RWPE2 (cell line): ENCODE results near the gene S100G.
"Not testable (repeated sequence)": the region's sequence is repeated elsewhere in the genome, so short reads cannot be mapped to it uniquely, and the experiment has no call there.

Experiments used
- ATAC-seq: fragments of 200-7000 bp; cut with Tn5 transposase; 3 replicates; pipeline ENCODE4 v1.9.1; 2021; ENCODE audit warnings: low read depth
- DNase-seq: peaks from one replicate; pipeline ENCODE4 v3.0.0-alpha.2; 2020; ENCODE audit warnings: low spot score
- H3K27ac ChIP-seq: fragments of 450-650 bp; 2 replicates; pipeline ENCODE4 v1.5.1; 2017; ENCODE audit warnings: mild to moderate bottlenecking; ENCODE audit not compliant: poor library complexity, severe bottlenecking
- H3K27me3 ChIP-seq: fragments of 250-450 bp; sonication (Bioruptor Pico); 2 replicates; pipeline ENCODE4 v1.5.1; 2021; ENCODE audit warnings: mild to moderate bottlenecking, moderate library complexity; ENCODE audit not compliant: insufficient read depth, poor library complexity, severe bottlenecking
- H3K36me3 ChIP-seq: fragments of 250-450 bp; sonication (Bioruptor Pico); 2 replicates; pipeline ENCODE4 v1.5.1; 2020; ENCODE audit warnings: low read depth, mild to moderate bottlenecking, moderate library complexity
- H3K4me1 ChIP-seq: fragments of 250-450 bp; sonication (Bioruptor Pico); 2 replicates; pipeline ENCODE4 v1.5.1; 2021; ENCODE audit warnings: mild to moderate bottlenecking, moderate library complexity; ENCODE audit not compliant: insufficient read depth, poor library complexity, severe bottlenecking
- H3K4me3 ChIP-seq: fragments of 250-450 bp; sonication (Bioruptor Pico); 2 replicates; pipeline ENCODE4 v1.5.1; 2021; ENCODE audit warnings: mild to moderate bottlenecking, moderate library complexity; ENCODE audit not compliant: severe bottlenecking
- H3K9me3 ChIP-seq: fragments of 250-450 bp; sonication (Bioruptor Pico); 2 replicates; pipeline ENCODE4 v1.5.1; 2021; ENCODE audit warnings: mild to moderate bottlenecking, moderate library complexity; ENCODE audit not compliant: severe bottlenecking
- TF ChIP-seq, protein P1 (sequence below): fragments of 450-650 bp; IDR thresholded peaks from one replicate; pipeline ENCODE4 v1.5.1; 2017; ENCODE audit warnings: mild to moderate bottlenecking, moderate library complexity; ENCODE audit not compliant: poor library complexity, severe bottlenecking

The S100G gene

GRCh38 chrX:16606142-16606720, 43.7 kb upstream of the S100G start:
- H3K4me1 ChIP-seq = peaks cover 8% of the 10 kb centered on the region
- TF ChIP-seq, protein P1, sequence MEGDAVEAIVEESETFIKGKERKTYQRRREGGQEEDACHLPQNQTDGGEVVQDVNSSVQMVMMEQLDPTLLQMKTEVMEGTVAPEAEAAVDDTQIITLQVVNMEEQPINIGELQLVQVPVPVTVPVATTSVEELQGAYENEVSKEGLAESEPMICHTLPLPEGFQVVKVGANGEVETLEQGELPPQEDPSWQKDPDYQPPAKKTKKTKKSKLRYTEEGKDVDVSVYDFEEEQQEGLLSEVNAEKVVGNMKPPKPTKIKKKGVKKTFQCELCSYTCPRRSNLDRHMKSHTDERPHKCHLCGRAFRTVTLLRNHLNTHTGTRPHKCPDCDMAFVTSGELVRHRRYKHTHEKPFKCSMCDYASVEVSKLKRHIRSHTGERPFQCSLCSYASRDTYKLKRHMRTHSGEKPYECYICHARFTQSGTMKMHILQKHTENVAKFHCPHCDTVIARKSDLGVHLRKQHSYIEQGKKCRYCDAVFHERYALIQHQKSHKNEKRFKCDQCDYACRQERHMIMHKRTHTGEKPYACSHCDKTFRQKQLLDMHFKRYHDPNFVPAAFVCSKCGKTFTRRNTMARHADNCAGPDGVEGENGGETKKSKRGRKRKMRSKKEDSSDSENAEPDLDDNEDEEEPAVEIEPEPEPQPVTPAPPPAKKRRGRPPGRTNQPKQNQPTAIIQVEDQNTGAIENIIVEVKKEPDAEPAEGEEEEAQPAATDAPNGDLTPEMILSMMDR = no peak
- no peak for DNase-seq
- no peaks in the 10 kb centered on the region for H3K9me3 ChIP-seq
- H3K4me3 ChIP-seq = no peak overlapping the region
- H3K36me3 ChIP-seq = no peaks in the 10 kb centered on the region
- no peak for ATAC-seq
- H3K27me3 ChIP-seq = no peaks in the 10 kb centered on the region
- no peak overlapping the region for H3K27ac ChIP-seq

DNA sequence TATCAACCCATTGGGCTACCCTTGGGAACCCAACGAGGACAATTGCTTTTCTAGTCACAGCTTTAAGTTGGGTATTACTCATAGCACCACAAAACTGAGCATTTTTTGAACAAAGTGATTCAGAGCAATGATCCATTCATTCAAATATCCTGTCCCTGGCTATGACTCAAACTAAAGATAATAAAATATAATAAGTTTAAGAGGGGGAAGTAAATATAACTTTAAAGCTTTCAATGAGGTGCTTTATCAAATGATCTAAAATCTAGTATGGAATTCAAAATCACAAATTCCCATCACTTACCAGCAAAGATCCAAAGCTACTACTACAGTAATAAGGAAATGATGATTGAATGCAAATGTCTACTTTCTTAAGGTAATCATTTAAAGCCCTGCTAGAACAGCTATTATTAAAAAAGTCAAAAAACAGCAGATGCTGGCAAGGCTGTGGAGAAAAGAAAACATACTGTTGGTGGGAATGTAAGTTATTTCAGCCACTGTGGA, 39.8 kb upstream of the S100G start:
- TF ChIP-seq, protein P1 = no peak
- H3K36me3 ChIP-seq = no peaks in the 10 kb centered on the region
- no peak overlapping the region for H3K4me3 ChIP-seq
- H3K9me3 ChIP-seq = no peaks in the 10 kb centered on the region
- ATAC-seq (peak; percentile 56; the same call in 1 of the 3 replicates), DNase-seq (no peak)
- H3K27me3 ChIP-seq = no peaks in the 10 kb centered on the region
- H3K4me1 ChIP-seq = peaks cover 8% of the 10 kb centered on the region
- H3K27ac ChIP-seq = peak overlapping the region; percentile 45

GRCh38 chrX:16610654-16611053, 39.3 kb upstream of the S100G start:
- not testable (repeated sequence) for ATAC-seq, H3K36me3 ChIP-seq, H3K9me3 ChIP-seq, H3K27me3 ChIP-seq, H3K4me1 ChIP-seq, DNase-seq, H3K4me3 ChIP-seq
- peak overlapping the region; percentile 45 for H3K27ac ChIP-seq

GRCh38 chrX:16612257-16612897, 37.6 kb upstream of the S100G start:
- DNase-seq (no peak), ATAC-seq (no peak)
- Histone ChIP-seq H3K27ac (no peak overlapping the region), H3K4me3 (no peak overlapping the region), H3K36me3 (no peaks in the 10 kb centered on the region), H3K4me1 (peaks cover 8% of the 10 kb centered on the region), H3K9me3 (no peaks in the 10 kb centered on the region), H3K27me3 (no peaks in the 10 kb centered on the region)
- TF ChIP-seq, protein P1 = no peak

DNA sequence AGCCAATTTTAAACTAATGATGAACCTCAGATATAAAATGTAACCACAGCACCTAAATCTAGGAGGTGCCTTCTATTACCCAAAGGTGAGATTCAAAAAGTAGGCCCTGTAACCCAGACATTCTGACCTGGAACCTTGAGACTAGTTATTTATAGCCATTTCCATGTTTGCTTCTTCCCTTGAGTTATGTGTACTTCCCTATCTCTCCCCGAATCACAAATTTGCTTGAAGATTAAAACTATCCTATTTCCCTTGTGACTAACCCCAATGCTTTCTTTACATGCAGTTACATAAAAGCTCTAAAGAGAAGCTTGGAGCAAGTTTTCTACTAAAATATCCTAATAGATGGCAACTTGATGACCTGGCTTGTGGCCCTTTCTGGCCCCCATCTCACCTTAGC, 32.6 kb upstream of the S100G start:
- DNase-seq = no peak
- TF ChIP-seq, protein P1 = no peak
- Histone ChIP-seq H3K4me1 (no peaks in the 10 kb centered on the region), H3K27me3 (no peaks in the 10 kb centered on the region), H3K9me3 (no peaks in the 10 kb centered on the region), H3K36me3 (no peaks in the 10 kb centered on the region), H3K27ac (no peak overlapping the region), H3K4me3 (no peak overlapping the region)
- ATAC-seq = no peak
